NCI-H2196 (cell line): Measurements from ENCODE around the gene PCP4L1.
A peak's percentile ranks its signal among the peaks of the same experiment; 100 is the strongest.
"Not testable (repeated sequence)": the region's sequence is repeated elsewhere in the genome, so short reads cannot be mapped to it uniquely, and the experiment has no call there.

ENCODE experiments used
- DNase-seq: peaks from one replicate; lab custom pipeline; 2025; ENCODE audit not compliant: unreplicated experiment; lab: John Stamatoyannopoulos, UW

The PCP4L1 gene

GRCh38 chr1:161227196-161227871 lies 31.2 kb upstream of the PCP4L1 start:
- DNase-seq: peak; percentile 82

GRCh38 chr1:161228032-161228431 lies 30.5 kb upstream of the PCP4L1 start:
- no peak for DNase-seq

GRCh38 chr1:161229896-161230295 lies 28.6 kb upstream of the PCP4L1 start:
- peak; percentile 13 for DNase-seq

- no peak for DNase-seq
These were observed 27.8 kb upstream of the PCP4L1 start for GRCh38 chr1:161230762-161231161.

DNA sequence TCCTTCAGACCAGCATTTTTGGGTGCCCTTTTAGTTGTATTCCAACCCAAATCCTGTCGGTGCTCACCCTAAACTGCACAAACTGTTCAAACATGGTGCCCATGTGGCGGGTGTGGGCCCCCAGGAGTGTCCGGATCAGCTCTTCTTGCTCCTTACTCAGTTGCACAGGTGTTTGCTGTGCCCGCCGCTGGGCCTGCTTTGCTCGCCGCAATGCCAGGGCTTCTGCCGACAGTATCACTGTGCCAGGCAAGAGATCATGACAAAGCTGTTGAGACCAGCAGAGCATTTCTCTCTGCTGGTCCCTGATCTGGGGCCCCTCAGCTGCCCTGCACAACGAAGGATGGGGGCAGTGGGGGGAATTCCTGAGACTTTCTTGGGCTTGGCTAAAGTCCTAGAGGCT lies 25.4 kb upstream of the PCP4L1 start:
- no peak for DNase-seq

GRCh38 chr1:161235957-161236775 lies 22.4 kb upstream of the PCP4L1 start:
- no peak for DNase-seq

GRCh38 chr1:161238039-161238473 lies 20.5 kb upstream of the PCP4L1 start, which contains the start of gene NR1I3:
TSS of gene NR1I3 (minus strand) at chr1:161238203. CDS start at chr1:161236565, 1,638 bp downstream.
- no peak for DNase-seq

DNA sequence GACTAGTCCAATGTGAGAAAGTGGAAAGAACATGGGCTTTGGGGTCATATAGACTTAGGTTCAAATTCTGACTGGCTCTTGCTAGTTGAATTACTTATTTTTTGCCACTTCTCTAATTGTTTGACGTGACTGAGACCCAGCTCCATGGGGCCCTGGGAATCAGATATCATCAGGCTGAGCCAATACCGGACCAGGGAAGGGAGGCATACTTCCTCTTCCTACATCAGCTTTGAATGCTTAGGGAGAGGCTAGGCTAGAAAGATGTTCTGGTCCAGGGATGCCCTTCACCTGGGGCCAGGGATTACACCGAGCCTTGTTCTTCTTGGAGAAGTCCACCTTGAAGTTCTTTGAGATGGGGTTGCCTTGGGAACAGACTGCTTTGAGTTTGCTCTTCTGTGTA lies 16.9 kb upstream of the PCP4L1 start:
- DNase-seq: no peak

DNA sequence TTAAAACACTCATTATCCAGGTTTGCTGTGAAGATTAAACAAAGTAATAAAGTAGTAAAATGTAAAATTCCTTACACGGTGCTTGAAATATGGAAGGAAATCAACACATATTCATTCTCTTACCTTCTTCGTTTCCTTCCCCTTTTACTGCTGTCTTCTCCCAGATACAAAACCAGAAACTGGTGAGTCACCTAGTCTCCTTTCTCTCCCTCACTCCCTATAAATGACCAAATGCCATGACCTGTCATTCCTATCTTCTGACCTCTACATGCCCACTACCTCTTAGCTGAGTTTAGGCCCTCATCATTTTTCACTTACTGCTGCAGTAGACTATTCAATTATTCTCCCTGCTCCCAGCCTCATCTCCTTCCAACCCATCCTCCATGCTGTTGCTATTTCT lies 16.2 kb upstream of the PCP4L1 start:
- no peak for DNase-seq

- no peak for DNase-seq
These were observed 13.7 kb upstream of the PCP4L1 start for GRCh38 chr1:161244888-161245287.

GRCh38 chr1:161250100-161250499 lies 8.4 kb upstream of the PCP4L1 start:
- DNase-seq: not testable (repeated sequence)

- DNase-seq: no peak
These were observed 7.7 kb upstream of the PCP4L1 start for GRCh38 chr1:161250829-161251228.

DNA sequence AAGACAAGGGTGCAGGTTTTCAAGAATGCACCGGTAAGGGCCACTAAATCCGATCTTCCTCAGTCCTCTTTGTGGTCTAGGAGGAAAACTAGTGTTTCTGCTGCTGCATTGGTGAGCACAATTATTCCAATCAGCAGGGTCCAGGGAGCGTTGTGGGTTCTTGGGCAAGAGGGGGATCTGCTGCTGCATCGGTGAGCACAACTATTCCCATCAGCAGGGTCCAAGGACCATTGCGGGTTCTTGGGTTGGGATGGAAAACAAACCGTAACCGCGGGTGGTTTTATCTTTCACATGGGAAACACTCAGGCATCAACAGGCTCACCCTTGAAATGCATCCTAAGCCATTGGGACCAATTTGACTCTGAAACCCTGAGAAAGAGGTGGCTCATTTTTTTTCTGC lies 7.0 kb upstream of the PCP4L1 start:
- DNase-seq: no peak

DNA sequence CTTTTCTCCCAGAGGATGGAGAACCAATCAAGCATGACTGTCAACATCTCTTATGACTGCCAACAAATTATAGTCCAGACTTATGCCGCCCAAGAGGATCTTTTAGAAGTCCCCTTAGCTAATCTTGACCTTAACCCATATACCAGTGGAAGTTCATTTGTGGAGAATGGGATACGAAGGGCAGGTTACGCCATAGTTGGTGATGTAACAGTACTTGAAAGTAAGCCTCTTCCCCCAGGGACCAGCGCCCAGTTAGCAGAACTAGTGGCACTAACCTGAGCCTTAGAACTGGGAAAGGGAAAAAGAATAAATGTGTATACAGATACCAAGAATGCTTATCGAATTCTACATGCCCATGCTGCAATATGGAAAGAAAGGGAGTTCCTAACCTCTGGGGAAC lies 3.2 kb upstream of the PCP4L1 start:
- DNase-seq: not testable (repeated sequence)

GRCh38 chr1:161255955-161256520 lies 2.5 kb upstream of the PCP4L1 start:
- not testable (repeated sequence) for DNase-seq

- DNase-seq: peak; percentile 4
These were observed 1.4 kb upstream of the PCP4L1 start for GRCh38 chr1:161257109-161257508.

DNA sequence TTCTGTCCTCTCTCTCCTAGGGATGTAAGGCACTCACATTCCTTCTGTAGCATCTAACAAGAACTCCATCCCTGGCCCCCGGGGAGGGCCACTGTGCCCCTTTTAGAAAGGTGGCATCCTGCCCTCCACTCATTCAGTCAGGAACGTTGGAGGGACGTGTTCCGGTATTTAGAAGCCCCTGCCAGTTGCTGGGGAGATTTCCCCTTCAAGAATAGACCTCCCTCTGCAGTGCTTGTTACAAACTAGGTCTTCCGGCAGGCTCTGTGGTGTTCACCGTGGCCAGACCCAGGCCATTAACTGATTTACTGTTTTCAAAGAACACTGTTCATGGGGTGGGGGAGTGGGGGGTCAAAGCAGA lies 779 bp downstream of the PCP4L1 start:
- DNase-seq: no peak

DNA sequence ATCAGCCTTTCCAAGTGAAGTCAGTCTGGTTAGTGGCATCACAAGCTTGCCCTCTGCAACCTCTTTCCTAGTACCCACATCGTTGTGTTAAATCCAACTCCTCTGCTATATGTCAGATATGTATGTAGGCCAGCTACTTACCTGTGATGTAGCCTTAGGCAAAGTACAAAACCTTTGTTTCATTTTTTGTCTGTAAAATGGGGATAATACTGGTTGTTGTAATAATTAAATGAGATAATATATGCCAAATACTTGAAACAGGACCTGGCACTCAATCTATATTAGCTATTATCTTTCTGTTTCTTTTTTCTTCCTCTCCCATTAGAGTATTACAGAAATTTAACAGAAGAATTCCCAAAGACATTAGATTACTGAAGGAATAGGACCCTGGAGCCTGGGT lies 1.2 kb downstream of the PCP4L1 start:
- DNase-seq: no peak

DNA sequence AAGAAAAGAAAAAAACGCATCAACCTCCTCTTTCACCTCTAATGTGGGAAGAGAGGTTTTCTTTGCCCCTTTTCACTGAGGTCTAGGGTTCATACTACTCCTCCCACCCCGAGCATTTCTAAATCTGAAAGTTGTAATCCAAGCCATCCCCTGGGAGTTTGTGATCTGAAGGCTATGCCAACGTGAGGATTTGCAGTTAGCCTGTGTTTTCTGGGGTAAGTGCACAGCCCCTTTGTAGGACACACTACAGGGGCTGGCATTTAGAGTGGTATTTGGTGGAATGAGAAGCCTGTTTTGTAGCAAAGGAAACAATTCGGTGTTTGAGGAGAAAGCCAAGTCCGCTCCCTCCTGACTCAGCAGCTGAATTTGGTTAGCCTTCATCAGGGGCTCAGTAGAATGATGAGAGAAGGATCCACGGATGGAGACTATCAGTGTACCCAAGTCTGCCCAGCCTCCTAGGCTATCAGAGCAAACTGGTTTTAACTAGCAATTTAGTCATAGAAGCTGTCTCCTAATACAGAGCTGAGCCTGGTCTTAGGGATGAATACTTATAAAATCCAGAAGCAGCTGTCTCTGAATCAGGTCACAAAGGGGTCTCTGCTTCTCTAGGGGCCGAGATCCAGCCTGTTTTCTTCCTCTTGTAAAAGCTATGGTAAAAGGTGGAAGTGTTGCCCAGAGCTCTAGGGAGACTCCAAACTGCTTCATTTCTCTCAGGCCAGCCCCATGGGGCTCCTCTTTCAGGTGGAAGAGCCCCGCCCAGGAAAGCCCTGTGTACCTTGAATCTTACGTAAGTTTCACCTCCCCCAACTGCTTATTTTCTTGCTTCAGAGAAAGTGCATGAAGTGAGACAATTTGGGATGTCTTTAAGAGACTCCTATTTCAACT lies 2.1 kb downstream of the PCP4L1 start:
- DNase-seq: no peak

GRCh38 chr1:161261261-161262235 lies 3.0 kb downstream of the PCP4L1 start:
- no peak for DNase-seq
